HG03442 (cell line): ENCODE measurements around the gene ZBTB40.

ENCODE experiments used
- ATAC-seq: cut with Tn5 transposase; IDR thresholded peaks from one replicate; pipeline ENCODE4 v1.9.1; 2021; ENCODE audit warnings: mild to moderate bottlenecking, moderate library complexity; ENCODE audit not compliant: unreplicated experiment

The ZBTB40 gene, protein sequence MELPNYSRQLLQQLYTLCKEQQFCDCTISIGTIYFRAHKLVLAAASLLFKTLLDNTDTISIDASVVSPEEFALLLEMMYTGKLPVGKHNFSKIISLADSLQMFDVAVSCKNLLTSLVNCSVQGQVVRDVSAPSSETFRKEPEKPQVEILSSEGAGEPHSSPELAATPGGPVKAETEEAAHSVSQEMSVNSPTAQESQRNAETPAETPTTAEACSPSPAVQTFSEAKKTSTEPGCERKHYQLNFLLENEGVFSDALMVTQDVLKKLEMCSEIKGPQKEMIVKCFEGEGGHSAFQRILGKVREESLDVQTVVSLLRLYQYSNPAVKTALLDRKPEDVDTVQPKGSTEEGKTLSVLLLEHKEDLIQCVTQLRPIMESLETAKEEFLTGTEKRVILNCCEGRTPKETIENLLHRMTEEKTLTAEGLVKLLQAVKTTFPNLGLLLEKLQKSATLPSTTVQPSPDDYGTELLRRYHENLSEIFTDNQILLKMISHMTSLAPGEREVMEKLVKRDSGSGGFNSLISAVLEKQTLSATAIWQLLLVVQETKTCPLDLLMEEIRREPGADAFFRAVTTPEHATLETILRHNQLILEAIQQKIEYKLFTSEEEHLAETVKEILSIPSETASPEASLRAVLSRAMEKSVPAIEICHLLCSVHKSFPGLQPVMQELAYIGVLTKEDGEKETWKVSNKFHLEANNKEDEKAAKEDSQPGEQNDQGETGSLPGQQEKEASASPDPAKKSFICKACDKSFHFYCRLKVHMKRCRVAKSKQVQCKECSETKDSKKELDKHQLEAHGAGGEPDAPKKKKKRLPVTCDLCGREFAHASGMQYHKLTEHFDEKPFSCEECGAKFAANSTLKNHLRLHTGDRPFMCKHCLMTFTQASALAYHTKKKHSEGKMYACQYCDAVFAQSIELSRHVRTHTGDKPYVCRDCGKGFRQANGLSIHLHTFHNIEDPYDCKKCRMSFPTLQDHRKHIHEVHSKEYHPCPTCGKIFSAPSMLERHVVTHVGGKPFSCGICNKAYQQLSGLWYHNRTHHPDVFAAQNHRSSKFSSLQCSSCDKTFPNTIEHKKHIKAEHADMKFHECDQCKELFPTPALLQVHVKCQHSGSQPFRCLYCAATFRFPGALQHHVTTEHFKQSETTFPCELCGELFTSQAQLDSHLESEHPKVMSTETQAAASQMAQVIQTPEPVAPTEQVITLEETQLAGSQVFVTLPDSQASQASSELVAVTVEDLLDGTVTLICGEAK

DNA sequence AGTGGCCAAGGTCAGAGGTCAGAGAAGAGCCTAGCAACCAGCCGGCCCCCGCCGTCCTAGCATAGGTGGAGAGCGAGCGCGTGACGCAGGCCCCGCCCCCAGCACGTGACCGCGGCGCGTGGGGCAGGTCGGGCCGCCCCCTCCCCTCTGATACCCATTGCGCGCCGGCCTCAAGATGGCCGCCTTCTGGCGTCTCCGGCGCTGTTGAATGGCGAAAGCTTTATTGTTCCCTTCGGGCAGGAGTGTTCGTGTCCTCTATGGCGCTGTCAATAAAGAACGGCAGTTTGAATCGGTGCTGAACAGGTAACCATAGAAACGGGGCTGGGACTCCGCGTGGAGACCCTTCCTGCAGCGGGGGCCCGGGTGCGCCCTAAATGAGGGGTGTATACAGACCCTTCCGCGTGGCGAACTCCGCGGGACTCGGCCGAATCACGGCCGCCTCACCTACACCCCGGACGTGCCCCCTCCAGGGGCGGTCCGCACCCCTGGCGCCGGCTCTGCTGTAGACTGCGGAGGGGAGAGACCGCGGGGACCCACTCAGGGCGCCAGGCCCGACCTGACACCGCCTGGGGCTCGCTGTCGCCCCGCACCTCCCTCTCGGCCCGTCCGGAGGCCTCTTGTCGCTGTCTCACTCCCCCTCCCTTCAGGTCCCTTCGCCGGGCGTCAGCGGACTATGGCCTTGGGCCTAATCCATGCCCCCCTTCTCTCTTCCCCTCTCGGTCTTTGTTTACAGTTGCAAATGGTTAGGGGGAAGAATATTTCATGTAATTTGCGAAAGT, at the start of gene ZBTB40:
Gene ZBTB40, plus strand, starts transcription at position 150 of the 779 bp plus-strand sequence. CDS start 38,098 bp downstream, outside the sequence.
- ATAC-seq, result peak; percentile 85

DNA sequence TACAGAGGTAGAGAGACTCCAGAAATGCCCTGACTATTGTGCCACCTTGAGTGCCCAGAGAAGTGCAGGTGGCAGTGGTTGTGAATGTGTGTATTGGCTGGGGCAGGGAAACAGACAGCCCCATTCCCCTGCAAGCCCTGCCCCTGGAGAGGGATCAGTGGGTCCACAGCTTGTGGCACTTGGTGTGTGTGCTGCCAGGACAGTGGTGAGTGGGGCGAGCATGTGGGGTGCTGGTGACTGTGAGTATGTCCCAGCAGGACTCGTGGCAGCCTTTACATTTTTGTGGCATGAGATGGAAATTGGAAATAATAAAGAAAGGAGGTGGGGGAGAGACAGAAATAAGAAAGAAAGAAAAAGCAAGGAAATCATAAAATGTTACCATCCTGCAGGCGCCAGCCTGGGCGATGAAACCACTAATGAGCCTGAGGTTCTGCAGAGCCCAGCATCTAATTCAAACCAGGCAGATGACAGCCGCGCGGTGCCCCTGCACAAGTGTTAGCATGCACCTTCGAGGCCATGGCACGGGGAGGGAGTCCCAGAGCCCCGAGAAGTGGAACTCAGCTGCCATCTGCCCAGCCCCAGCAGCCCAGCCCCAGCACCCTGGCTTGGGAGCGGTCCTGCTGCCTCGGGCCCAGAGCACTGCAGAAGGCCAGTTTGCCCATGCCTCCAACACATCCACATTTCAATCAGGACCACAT, 49.1 kb upstream of the ZBTB40 start:
- ATAC-seq, result no peak

DNA sequence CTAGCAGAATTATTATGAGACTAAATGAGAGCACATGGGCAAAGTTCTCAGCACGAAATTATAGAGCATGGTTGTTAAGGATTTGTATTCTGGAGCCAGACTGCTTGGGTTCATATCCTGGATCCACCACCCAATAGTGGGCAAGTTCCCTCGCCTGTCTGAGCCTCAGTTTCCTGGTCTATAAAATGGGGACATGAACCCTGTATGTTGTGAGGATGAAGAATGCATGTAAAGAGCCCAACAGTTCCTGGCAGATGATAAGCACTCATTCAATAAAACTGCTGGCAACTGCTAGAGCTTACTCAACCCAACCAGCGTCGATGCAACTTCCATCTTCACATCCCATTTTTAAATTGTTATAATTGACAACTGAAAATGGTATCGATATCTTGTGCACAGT, 47.2 kb upstream of the ZBTB40 start:
- no peak for ATAC-seq

DNA sequence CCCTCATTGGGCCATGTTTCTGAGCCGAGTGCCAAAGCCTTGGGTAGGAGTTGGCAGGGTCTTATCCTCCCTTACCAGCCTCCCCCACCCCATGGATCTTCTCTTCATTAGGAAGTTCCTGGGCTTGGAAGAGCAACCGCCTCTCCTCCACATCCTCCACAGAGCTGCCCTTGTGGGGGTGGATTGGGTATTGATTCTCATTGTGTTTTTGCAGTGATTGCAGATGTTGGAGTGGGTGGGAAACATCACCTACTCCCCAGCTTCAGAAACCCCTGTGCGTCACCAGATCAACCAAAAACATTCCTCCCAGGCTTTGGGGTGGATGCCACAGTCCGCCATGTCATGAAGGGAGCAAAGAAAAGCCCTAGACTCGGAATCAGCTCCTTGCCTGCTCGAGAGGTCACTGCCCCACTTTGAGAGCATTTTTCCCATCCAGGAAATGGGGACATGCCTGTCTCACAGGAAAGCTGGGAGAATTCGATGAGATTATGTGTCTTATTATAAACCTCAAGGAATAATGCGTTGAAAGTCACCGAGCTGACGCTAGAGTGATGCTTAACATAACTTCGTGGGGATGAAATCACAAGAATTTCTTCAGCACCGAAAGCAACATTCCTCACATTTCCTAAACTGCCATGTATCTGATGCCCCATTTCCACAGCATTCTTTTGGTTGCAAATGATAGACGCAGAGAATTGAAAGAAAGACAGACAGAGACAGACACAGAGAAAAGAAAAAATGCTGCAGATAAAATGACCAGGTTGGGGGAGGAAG, 44.7 kb upstream of the ZBTB40 start:
- no peak for ATAC-seq

DNA sequence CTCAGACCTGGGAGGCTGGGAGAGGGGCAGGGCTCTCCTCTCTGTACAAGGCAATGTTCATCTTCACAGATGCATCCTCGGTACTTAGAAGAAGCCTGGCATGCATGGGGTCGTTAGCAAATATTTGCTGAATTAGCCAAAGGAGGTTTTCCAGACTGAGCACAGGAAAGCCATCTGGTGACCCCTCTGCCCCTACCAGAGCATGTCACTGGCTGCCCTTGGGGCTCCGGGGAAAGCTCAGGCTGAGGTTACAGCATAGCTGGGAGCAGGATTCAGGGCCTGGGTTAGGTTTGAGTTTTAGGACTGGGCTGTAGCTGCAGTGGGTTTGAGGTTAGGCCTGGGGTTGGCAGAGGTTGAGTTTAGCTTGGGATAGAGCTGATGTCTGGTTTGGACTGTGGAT, 43.4 kb upstream of the ZBTB40 start:
- ATAC-seq, result no peak

DNA sequence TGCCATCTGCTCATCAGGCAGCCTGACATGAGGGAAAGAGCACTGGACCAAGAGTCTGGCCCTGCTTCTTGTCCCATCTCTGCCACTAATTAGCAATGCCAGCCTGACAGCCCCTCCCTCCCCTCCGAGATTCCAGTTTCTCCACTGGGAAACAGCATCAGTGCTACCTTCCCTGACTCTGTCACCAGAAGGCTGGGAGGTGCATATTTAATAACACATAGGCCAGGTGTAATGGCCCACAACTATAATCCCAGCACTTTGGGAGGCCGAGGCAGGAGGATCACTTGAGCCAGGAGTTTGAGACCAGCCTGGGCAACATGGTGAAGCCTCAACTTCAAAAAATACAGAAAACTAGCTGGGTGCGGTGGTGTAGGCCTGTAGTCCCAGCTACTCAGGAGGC, 41.2 kb upstream of the ZBTB40 start:
- no peak for ATAC-seq

DNA sequence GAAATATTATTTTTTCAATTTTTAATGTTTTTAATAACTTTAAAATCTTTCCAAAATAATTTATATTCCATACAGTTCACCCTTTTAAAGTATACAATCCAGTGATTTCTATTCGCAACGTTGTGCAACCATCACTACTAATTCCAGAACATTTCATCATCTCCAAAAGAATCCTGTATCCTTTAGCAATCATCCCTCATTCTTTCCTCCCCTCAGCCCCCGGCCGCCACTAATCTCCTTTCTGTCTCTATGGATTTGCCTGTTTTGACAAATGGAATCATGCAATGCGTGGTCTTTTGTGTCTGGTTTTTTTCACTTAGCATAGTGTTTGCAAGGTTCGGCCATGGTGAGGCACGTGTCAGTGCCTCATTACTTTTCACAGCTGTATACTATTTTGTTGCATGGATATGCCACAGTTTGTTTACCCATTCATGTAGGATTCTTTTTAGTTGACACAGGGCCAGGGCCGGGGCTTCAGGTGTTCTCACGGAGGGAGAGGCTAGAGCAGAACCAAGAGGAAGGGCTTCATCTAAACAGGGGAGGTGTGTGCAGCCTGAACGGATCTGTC, 40.6 kb upstream of the ZBTB40 start:
- no peak for ATAC-seq

DNA sequence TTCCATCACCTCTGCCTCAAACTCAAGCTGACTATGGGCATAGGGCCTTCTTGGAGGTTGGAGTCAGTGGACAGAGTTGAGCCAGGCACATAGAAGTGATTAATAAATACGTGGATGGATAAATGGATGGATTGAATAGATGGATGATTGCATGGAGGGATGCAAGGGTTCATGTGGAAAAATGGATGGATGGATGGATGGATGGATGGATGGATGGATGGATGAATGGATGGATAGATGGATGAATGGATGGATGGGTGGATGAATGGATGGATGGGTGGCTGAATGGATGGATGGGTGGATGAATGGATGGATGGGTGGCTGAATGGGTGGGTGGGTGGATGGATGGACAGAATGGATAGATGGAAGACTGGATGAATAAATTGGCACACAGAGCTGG, 40.1 kb upstream of the ZBTB40 start:
- ATAC-seq, result no peak

DNA sequence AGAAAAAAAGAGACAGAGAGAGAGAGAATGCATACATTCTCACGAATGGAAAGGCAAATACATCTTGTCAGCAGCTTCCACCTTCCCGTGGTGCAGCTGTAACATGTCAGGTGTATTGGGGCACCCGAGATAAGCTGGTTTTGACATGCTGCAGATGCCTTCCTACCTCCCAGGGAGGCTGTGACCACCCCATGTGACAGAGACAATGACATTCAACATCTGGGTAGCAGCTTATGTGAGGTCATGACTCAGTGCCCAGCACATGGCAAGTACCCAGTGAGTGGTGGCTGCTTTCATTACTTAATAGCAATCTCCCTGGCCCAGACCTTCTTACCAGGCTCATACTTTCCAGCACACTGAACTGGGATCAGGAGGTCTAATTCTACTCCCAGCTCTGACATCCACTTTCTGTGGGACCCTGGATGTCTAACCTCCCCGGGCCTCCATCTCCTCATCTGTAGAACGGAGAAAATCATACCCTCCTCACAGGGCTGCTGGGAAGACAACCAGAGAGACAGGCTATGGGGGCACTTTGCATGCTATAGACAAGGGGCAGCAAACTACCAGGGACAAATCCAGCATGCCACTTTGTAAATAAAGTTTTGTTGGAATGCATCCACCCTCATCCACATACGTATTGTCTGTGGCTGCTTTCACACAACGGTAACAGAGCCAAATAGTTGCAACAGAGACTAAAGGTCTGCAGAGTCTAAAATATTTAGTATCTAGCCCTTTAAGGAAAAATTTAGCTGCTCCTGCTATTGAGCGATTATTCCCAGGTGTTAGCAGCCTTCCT, 38.5 kb upstream of the ZBTB40 start:
- no peak for ATAC-seq

DNA sequence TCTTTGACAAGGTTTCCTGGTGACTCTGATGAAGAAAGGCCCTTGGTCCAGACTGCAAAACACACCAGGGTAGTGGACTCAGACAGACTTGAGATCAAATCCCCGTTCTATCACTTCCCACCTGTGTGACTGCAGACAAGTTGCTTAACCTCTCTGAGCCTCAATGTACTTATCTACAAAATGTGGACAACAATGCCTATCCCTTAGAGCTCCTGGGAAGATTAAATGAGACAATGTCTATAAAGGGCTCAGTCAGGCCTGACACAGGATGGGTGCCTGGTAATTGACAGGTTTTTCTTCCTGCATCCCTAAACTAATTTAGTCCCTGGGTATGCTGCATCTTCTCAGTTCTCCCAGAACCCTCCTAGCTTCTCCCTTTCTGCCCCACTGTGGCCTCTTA, 37.9 kb upstream of the ZBTB40 start:
- ATAC-seq, result no peak

DNA sequence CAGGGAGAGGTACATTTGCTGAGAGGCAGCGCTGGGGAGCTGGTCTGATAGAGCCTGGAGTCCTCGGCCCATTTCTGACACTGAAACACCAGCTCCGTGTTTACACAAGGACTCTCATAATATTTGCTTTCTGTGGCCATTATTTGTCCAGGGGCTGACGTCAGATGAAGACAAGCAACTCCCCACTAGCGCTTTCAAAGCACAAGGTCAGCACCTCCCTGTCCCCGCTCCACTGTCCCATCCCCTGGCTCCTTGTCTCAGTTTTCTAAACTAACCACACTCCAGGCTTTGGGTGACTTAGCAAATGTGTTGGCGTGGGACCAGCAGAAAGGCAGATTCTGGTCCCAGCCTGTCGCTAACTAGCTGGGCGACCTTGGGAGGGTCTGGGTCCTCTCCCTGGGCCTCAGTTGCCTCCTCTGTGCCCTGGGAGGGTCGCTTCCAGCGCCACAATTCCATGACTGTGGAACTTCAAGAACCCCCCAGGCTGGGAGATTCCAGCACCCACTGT, 37.4 kb upstream of the ZBTB40 start:
- ATAC-seq, result no peak

DNA sequence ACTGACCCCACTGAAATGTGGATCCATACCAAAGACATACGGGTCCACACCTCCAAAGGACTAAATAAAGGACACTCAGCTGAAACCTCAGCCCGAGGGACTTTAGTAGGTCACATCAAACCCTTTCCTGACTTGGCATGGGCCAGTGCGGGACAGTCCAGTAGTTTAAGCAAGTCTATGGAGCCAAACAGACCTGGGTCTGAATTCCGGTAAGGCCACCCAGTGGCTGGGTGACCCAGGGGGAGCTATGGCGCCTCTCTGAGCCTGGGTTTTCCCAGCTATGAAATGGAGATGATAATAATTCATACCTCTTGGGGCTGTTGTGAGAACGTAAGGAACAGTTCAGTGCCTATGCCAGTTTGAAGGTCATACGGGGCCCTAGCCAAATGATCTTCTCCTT, 36.2 kb upstream of the ZBTB40 start:
- ATAC-seq, result no peak

DNA sequence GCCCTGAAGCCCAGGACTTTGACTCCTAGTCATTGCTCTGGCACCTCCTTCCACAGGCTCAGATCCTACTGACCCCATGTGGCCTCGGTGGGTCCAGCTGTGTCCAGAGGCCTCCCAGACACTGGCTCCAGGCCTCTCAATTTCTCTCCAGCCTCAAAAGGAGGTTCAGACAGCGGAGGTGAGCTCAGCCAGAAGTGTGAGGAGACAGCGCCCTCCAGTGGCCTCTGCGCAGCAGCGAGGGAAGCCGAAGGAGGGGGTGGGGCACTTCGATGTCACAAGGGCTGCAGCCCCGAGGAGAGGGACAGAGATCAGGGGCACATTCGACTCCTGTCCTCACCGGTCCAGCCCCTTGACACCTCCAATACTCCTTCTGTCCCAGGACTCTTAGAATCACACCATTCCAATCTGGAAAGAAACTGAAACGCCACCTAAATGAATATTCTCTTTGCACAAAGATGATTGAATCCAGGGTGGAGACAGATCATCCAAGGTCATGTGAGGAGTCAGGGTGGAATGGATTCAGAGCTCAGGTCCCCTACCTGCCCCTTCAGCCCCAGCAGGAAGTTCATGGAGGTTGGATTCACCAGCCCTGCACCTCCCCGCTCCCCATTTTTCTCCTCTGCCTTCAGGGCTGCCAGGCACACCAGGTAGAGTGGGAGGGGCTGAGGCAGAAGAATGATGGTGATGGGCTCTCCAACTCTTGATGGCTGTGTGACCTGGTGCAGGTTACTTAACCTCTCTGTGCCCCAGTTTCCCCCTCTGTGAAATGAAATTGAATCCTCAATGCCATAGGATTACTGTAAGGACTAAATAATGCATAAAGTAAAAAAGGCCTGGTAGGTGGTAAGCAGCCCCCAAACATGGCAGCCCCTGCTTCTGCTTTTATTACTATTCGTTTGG, 34.8 kb upstream of the ZBTB40 start:
- ATAC-seq, result no peak

DNA sequence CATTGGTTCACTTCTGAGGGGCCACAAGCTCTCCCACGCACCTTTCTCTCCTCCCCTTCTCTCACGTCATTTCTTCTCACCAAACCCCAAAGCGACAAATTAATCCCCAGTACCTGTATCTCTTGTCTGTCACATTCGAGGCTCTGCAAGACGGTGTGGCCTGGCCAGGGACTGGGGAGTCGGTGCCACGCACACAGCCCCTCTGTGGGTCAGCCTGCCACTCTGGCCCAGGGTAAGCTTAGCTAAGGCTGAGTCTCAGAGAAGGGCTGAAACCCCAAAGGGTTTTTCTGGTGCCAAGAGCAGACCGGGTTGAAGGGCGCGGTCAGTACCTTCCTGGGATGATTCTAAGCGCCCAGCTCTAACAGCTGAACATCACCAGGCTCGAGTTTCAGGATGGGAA, 34.2 kb upstream of the ZBTB40 start:
- ATAC-seq, result no peak

DNA sequence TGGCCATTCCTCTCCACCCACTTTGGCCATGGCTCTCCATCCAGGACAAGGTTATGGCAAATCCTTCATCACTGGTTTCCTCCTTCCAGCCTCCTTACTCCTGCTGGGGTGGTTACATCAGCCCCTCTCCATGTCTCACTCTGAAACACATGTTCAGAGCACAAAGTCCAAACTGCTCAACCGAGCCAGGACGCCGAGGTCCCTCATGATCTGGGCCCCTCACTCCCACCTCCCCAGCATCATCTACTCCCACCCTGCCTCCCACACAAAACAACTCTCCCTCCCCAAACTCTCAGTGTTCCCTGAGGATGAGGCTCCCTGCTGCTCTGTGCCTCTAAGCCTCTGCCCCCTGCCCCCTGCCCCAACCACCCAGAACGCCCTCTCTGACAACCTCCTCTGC, 33.3 kb upstream of the ZBTB40 start:
- ATAC-seq, result no peak

DNA sequence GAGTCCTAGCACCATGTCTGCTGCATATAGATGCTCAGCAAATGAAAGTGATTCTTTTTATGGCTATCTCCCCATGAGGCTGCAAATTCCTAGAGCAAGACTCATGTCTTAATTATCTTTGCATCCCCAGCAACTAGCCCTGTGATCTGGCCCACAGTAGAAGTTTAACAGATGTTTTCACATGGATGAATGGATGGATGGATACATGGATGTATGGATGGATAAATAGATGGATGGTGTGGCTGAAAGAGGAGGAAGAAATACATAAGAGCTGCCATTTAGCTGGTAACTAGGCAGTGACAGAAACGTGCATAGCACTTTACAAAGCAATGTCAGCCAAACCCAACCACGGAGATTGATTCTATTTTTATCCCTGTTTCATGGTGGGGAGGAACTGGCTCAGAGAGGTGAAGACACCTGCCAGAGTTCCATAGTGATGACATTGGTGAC, 32.7 kb upstream of the ZBTB40 start:
- ATAC-seq, result no peak
